GM18508 (cell line): Measurements from ENCODE around the gene CDR2L.
"Not testable (repeated sequence)": the region's sequence is repeated elsewhere in the genome, so short reads cannot be mapped to it uniquely, and the experiment has no call there.

Source experiments
- ATAC-seq: cut with Tn5 transposase; IDR thresholded peaks from one replicate; pipeline ENCODE4 v1.9.1; 2021; ENCODE audit warnings: moderate number of reproducible peaks; ENCODE audit not compliant: insufficient read depth, unreplicated experiment

The CDR2L gene

GRCh38 chr17:74979408-74980146 is 7.9 kb upstream of the CDR2L start:
- no peak for ATAC-seq

GRCh38 chr17:74981318-74981978 is 6.0 kb upstream of the CDR2L start:
- no peak for ATAC-seq

GRCh38 chr17:74981979-74982662 is 5.3 kb upstream of the CDR2L start:
- ATAC-seq = no peak

GRCh38 chr17:74982663-74983313 is 4.6 kb upstream of the CDR2L start:
- not testable (repeated sequence) for ATAC-seq

- no peak for ATAC-seq
Measured at GRCh38 chr17:74986206-74986576, 1.2 kb upstream of the CDR2L start.

GRCh38 chr17:74987909-74988711 is 678 bp downstream of the CDR2L start:
- ATAC-seq = no peak

- ATAC-seq = no peak
Measured at GRCh38 chr17:74990581-74991105, 3.2 kb downstream of the CDR2L start.

- ATAC-seq = no peak
Measured at GRCh38 chr17:74992223-74992622, 4.8 kb downstream of the CDR2L start.

- no peak for ATAC-seq
Measured at GRCh38 chr17:74994440-74994839, 7.0 kb downstream of the CDR2L start.

- no peak for ATAC-seq
Measured at GRCh38 chr17:74995847-74996246, 8.4 kb downstream of the CDR2L start.

GRCh38 chr17:74998783-74999182 is 11.4 kb downstream of the CDR2L start:
- no peak for ATAC-seq

- no peak for ATAC-seq
Measured at GRCh38 chr17:74999523-74999922, 12.1 kb downstream of the CDR2L start.

- no peak for ATAC-seq
Measured at GRCh38 chr17:75001915-75002843, 14.7 kb downstream of the CDR2L start.

- ATAC-seq = no peak
Measured at GRCh38 chr17:75003070-75003956, 15.9 kb downstream of the CDR2L start.

- no peak for ATAC-seq
Measured at GRCh38 chr17:75003957-75004355, 16.5 kb downstream of the CDR2L start.

- no peak for ATAC-seq
Measured at GRCh38 chr17:75004371-75004770, 16.9 kb downstream of the CDR2L start.

GRCh38 chr17:75005291-75005690 is 17.9 kb downstream of the CDR2L start:
- no peak for ATAC-seq

- not testable (repeated sequence) for ATAC-seq
Measured at GRCh38 chr17:75006084-75006483, 18.7 kb downstream of the CDR2L start.
